C4-2B (cell line): ENCODE results near the gene WNT1.

Source experiments
- ZFX ChIP-seq: fragments of 450-650 bp; IDR thresholded peaks from 2 replicates; pipeline ENCODE4 v1.6.1; 2017
- TF ChIP-seq, protein P1 (sequence below): fragments of 450-650 bp; conservative IDR thresholded peaks from 2 replicates; pipeline ENCODE4 v1.5.1; 2017; ENCODE audit warnings: mild to moderate bottlenecking

DNA sequence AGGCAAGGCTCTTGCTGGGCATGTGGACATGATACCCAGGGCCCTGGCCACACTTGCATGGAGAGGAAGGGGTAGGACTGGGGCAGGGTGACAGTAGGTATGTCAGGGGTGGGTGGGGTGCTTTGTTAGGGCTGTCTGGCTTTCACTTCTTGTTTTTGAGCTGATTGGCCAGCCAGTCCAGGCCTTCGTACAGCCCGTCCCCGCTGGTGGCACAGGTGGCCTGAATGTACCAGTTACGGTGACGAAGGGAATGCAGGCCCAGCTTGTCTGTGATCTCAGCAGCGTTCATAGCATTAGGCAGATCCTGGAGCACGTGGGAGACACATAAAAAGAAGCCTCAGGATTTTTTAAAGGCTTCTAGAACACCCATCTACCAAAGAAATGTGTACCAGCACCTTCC, 39.3 kb upstream of the WNT1 start:
- TF ChIP-seq, protein P1, sequence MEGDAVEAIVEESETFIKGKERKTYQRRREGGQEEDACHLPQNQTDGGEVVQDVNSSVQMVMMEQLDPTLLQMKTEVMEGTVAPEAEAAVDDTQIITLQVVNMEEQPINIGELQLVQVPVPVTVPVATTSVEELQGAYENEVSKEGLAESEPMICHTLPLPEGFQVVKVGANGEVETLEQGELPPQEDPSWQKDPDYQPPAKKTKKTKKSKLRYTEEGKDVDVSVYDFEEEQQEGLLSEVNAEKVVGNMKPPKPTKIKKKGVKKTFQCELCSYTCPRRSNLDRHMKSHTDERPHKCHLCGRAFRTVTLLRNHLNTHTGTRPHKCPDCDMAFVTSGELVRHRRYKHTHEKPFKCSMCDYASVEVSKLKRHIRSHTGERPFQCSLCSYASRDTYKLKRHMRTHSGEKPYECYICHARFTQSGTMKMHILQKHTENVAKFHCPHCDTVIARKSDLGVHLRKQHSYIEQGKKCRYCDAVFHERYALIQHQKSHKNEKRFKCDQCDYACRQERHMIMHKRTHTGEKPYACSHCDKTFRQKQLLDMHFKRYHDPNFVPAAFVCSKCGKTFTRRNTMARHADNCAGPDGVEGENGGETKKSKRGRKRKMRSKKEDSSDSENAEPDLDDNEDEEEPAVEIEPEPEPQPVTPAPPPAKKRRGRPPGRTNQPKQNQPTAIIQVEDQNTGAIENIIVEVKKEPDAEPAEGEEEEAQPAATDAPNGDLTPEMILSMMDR = no peak
- TF ChIP-seq ZFX = no peak
